ENCODE results near the gene SYNGR2.
A peak's percentile ranks its signal among the peaks of the same experiment; 100 is the strongest.

GRCh38 chr17:78140169-78141051, 28.0 kb upstream of the SYNGR2 start:
- TF ChIP-seq POLR2A (IDR thresholded peaks at IDR 0.05) (peak in 2 of 4 donors; percentile 57 to 89), CTCF (IDR thresholded peaks at IDR 0.05) (peak in 1 of 6 experiments; percentile 16), POLR2AphosphoS5 (IDR thresholded peaks at IDR 0.05) (peak; percentile 47 to 75), EP300 (IDR thresholded peaks at IDR 0.05) (peak in 1 of 4 donors; percentile 24)

Data from upper lobe of left lung (tissue), 4 donors.